Smooth muscle cell (in vitro differentiated cells): Measurements from ENCODE around the gene ACADVL. TPM values are rescaled to one million over a fixed set of nuclear protein-coding genes. Genes with fewer than 3 reads are reported as not detected.
"Not testable (repeated sequence)": the region's sequence is repeated elsewhere in the genome, so short reads cannot be mapped to it uniquely, and the experiment has no call there.

Experiments
- DNase-seq: peaks from one replicate; lab custom pipeline; 2025; ENCODE audit not compliant: unreplicated experiment; lab: John Stamatoyannopoulos, UW
- H2AFZ ChIP-seq: fragments of 200-600 bp; sonication (generic); 2 replicates; pipeline ENCODE4 v1.6.0; 2016; ENCODE audit warnings: antibody characterized with exemption, low read depth, mild to moderate bottlenecking
- H3F3A ChIP-seq: fragments of 200-600 bp; sonication (generic); 2 replicates; pipeline ENCODE4 v1.6.0; 2017; ENCODE audit warnings: antibody characterized with exemption, low read depth
- H3K27ac ChIP-seq: fragments of 200-600 bp; sonication (generic); 2 replicates; pipeline ENCODE4 v1.5.1; 2016; ENCODE audit warnings: low read depth, mild to moderate bottlenecking
- H3K27me3 ChIP-seq: fragments of 200-600 bp; sonication (generic); 2 replicates; pipeline ENCODE4 v1.6.1; 2016; ENCODE audit warnings: low read depth, mild to moderate bottlenecking
- H3K36me3 ChIP-seq: fragments of 200-600 bp; sonication (generic); 2 replicates; pipeline ENCODE4 v1.5.1; 2016; ENCODE audit warnings: low read depth
- H3K4me1 ChIP-seq: fragments of 200-600 bp; sonication (generic); 2 replicates; pipeline ENCODE4 v1.5.1; 2016; ENCODE audit warnings: low read depth
- H3K4me2 ChIP-seq: fragments of 200-600 bp; sonication (generic); 2 replicates; pipeline ENCODE4 v1.6.0; 2016; ENCODE audit warnings: mild to moderate bottlenecking
- H3K4me3 ChIP-seq: fragments of 200-600 bp; sonication (generic); 2 replicates; pipeline ENCODE4 v1.5.1; 2016; ENCODE audit warnings: mild to moderate bottlenecking
- H3K79me2 ChIP-seq: fragments of 200-600 bp; sonication (generic); 2 replicates; pipeline ENCODE4 v1.6.0; 2016; ENCODE audit warnings: low read depth, mild to moderate bottlenecking
- H3K9ac ChIP-seq: fragments of 200-600 bp; sonication (generic); 2 replicates; pipeline ENCODE4 v1.6.0; 2016; ENCODE audit warnings: low read depth
- H3K9me3 ChIP-seq: fragments of 200-600 bp; sonication (generic); replicated peaks from 2 replicates; pipeline ENCODE4 v1.5.1; 2016; ENCODE audit warnings: low read depth
- H4K20me1 ChIP-seq: fragments of 200-600 bp; sonication (generic); 2 replicates; pipeline ENCODE4 v1.6.0; 2016; ENCODE audit warnings: low read depth
- WGBS: methylation state at CpG from one replicate; pipeline ENCODE4 v1.1.7; 2016; ENCODE audit warnings: low lambda C conversion rate; 5-methylcytosine and 5-hydroxymethylcytosine counted together
- polyA plus RNA-seq: library from polyadenylated mRNA; unstranded; fragments of >200 nt; fragmentation: Nextera tagmentation; extraction: Ambion mirVana; gene quantifications from 2 replicates; pipeline ENCODE4 v1.2.1, GENCODE V29; 2016
- total RNA-seq: library from RNA; depleted of rRNA; stranded (reverse); fragments of >200 nt; gene quantifications from 2 replicates; pipeline ENCODE4 v1.2.3, GENCODE V29; 2014
- TF ChIP-seq, protein P1 (sequence below): fragments of 200-600 bp; sonication (generic); IDR thresholded peaks from 2 replicates; pipeline ENCODE4 v1.5.1; 2017; ENCODE audit warnings: borderline replicate concordance, mild to moderate bottlenecking, antibody characterized with exemption; ENCODE audit not compliant: insufficient read depth, poor library complexity, severe bottlenecking

The ACADVL gene
- total RNA-seq: 136 and 185 TPM in 2 replicates
- 331 and 541 TPM in 2 replicates for polyA plus RNA-seq

- Histone ChIP-seq H3K4me1 (peaks cover 40% of the 10 kb centered on the region), H2AFZ (no peak within 1 kb of the TSS), H3K27ac (peak within 1 kb of the TSS; percentile 95), H3K4me3 (peak within 1 kb of the TSS; percentile 82), H3K36me3 (no peaks in the 10 kb centered on the region), H3K4me2 (peak within 1 kb of the TSS; percentile 96), H3K9me3 (no peaks in the 10 kb centered on the region), H3K27me3 (no peaks in the 10 kb centered on the region), H3K9ac (peak within 1 kb of the TSS; percentile 96), H3F3A (peaks cover 28% of the 10 kb centered on the region), H3K79me2 (peaks cover 11% of the 10 kb centered on the region), H4K20me1 (peaks cover 53% of the 10 kb centered on the region)
- WGBS: 2% methylated on average over 62 of the region's 63 CpGs
- DNase-seq: peak; percentile 62
- TF ChIP-seq, protein P1, sequence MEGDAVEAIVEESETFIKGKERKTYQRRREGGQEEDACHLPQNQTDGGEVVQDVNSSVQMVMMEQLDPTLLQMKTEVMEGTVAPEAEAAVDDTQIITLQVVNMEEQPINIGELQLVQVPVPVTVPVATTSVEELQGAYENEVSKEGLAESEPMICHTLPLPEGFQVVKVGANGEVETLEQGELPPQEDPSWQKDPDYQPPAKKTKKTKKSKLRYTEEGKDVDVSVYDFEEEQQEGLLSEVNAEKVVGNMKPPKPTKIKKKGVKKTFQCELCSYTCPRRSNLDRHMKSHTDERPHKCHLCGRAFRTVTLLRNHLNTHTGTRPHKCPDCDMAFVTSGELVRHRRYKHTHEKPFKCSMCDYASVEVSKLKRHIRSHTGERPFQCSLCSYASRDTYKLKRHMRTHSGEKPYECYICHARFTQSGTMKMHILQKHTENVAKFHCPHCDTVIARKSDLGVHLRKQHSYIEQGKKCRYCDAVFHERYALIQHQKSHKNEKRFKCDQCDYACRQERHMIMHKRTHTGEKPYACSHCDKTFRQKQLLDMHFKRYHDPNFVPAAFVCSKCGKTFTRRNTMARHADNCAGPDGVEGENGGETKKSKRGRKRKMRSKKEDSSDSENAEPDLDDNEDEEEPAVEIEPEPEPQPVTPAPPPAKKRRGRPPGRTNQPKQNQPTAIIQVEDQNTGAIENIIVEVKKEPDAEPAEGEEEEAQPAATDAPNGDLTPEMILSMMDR: no peak
Measured at GRCh38 chr17:7219812-7220592, at the start of gene ACADVL, which contains the start of gene DLG4. Gene ACADVL, plus strand, starts transcription at chr17:7219938. Its CDS starts 47 bp downstream, at chr17:7219985. Gene DLG4, minus strand, starts transcription at chr17:7219836.

DNA sequence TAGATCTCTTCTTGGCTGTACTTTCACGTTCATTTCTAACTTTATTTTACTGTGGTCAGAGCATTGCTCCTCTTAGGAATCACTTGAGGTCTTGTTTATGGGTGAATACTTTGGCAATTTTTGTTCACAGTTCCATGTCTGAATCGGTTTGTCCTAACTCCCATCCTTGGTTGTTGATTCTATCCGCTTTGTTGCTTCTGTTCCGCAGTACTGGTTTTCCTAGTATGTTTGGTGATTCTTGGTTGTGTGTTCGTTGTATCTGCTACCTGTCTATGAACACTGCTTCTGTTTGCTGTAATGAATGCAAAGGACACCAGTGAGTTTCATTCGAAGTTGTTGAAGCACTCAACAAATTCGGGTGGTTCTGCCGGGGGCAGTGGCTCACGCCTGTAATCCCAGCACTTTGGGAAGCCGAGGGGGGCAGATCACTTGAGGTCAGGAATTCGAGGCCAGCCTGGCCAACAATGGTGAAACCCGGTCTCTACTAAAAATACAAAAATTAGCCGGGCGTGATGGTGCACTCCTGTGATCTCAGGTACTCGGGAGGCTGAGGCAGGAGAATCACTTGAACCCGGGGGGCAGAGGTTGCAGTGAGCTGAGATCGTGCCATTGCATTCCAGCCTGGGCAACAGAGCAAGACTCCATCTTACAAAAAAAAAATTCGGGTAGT lies 47.1 kb upstream of the ACADVL start:
- H3K27ac ChIP-seq, H3K79me2 ChIP-seq, H3F3A ChIP-seq, H3K4me3 ChIP-seq, H3K9me3 ChIP-seq, H3K36me3 ChIP-seq, H3K27me3 ChIP-seq, H3K9ac ChIP-seq, H3K4me2 ChIP-seq, H2AFZ ChIP-seq, DNase-seq, H4K20me1 ChIP-seq, H3K4me1 ChIP-seq: not testable (repeated sequence)
- whole genome bisulfite sequencing: 96% methylated on average over 18 of the region's 18 CpGs

DNA sequence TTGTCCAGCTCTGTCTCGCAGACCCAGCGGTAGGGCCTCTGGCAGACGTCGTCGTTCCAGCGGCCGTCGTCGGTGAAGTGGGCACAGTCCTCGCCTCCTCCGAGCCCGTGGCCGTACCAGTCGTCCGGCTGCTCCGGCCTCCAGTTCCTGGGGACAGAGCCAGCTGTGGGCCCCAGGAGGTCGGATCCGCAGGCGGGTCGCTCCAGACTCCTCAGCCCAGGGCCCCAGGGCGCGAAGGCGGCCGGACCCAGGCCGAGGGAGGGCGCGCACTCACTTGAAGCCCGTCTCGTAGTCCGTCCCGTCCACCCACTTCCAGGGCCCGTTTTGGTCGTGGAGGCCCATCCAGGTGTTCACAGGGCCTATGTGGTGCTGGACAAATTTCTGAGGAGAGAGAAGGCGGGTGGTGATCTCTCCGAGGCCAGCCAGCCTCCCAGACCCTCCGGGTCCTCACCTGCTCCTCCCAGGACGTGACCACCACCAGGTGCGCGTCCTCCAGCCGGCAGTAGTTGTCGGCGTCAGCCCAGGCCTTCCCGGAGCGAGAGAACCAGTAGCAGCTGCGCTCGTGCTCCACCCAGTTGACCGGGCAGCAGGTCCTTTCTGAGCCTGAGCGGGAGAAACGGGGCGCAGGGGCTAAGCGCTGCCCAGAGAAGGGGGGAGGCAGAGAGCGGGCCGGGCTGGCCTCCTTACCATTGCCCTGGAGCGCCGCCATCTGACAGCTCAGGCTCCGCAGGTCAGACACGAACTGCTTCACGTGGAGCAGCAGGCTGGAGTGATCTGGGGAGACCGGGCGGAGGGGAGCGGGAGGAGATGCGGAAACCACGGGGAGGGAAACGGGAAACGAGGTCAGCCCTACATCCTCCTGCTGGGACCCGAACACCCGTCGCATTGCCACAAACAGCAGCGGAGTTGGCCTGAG lies 45.8 kb upstream of the ACADVL start:
- H2AFZ ChIP-seq: no peak overlapping the region

More for the DNA sequence above, 45.8 kb upstream of the ACADVL start:
- Histone ChIP-seq H3K9me3 (no peaks in the 10 kb centered on the region), H3K4me1 (no peaks in the 10 kb centered on the region), H3K79me2 (no peaks in the 10 kb centered on the region), H3K27me3 (no peaks in the 10 kb centered on the region), H3F3A (no peaks in the 10 kb centered on the region), H3K36me3 (no peaks in the 10 kb centered on the region), H3K4me2 (no peak overlapping the region), H3K27ac (no peak overlapping the region), H3K4me3 (no peak overlapping the region), H3K9ac (no peak overlapping the region), H4K20me1 (no peaks in the 10 kb centered on the region)
- DNase-seq: no peak
- TF ChIP-seq, protein P1: no peak
- 66% methylated on average over 59 of the region's 69 CpGs for WGBS
